HT1080 (cell line): ENCODE data around the gene ROCK1. TPM values are rescaled to one million over a fixed set of nuclear protein-coding genes. Genes with fewer than 3 reads are reported as not detected.

Experiments
- small RNA-seq: library from RNA; depleted of rRNA; stranded (forward); fragments of <200 nt; gene quantifications from one replicate; pipeline ENCODE3, GENCODE V24; 2014
- total RNA-seq: library from RNA; depleted of rRNA; stranded (reverse); fragments of >200 nt; shearing (Covaris generic); gene quantifications from 2 replicates; pipeline ENCODE4 v1.2.3, GENCODE V29; 2014; rRNA removed

Gene ROCK1
- total RNA-seq, 1 experiment from 2014 or later, result 26.7 TPM

Small RNAs within 50 kb of the gene (small RNA-seq; reads per million reads assigned to genes)
- not detected for gene RNU6-120P

Other genes with a start within 250 kb of the ROCK1 start
- 3.0 and 4.1 TPM in 2 replicates for gene GREB1L, start 130.4 kb upstream of the ROCK1 start, total RNA-seq